Activated CD8-positive, alpha-beta memory T cell treated with anti-CD3 and anti-CD28 coated beads for 24 hours (primary cell): ENCODE data around the gene CELF2.

Experiments
- DNase-seq: peaks from one replicate; pipeline ENCODE4 v3.0.0-alpha.2; 2020

The CELF2 gene

GRCh38 chr10:11004144-11005077, 13.3 kb upstream of the CELF2 start:
- no peak for DNase-seq

DNA sequence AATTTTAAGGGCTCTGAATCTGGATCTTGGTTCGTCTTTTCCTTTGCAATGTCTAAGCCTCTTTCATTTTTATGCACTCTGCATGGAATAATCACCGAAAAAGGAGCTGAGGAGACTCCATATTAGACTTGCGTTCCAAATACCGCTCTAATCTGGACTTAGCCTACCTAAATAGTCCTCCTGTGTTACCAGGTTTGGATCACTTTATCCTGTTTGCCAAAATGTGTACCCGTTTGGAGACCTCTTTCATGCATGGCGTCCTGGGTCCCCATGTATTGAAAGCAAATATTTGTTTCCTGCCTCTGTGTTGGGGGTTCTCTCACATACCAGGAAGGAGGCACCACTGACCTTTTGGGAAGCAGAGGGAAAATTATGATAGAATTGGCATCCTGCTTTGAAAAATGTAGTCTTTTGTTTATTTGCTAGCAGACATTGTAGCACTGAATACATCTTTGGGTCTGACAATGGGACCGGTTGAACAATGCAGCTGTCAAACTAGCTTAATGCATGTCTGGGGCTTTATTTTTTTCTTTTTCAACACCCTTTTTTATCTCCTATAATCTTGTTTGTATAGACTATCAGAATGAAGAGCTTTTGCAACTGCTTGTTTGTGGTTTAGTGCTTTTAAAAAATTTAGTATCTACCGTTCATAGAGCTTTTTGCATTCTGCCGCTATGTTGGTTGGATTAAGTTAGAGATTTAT, 11.8 kb upstream of the CELF2 start:
- DNase-seq, result no peak

- no peak for DNase-seq
Observed at GRCh38 chr10:11006428-11006825, 11.2 kb upstream of the CELF2 start.

GRCh38 chr10:11007476-11008020, 10.1 kb upstream of the CELF2 start:
- no peak for DNase-seq

GRCh38 chr10:11009471-11010308, 8.0 kb upstream of the CELF2 start:
- DNase-seq, result no peak

- DNase-seq, result no peak
Observed at GRCh38 chr10:11010582-11010981, 7.1 kb upstream of the CELF2 start.

GRCh38 chr10:11011436-11011835, 6.2 kb upstream of the CELF2 start:
- DNase-seq, result no peak

GRCh38 chr10:11011984-11012383, 5.7 kb upstream of the CELF2 start:
- no peak for DNase-seq

- DNase-seq, result no peak
Observed at GRCh38 chr10:11012421-11013295, 5.0 kb upstream of the CELF2 start.

- no peak for DNase-seq
Observed at GRCh38 chr10:11013836-11014235, 3.8 kb upstream of the CELF2 start.

- DNase-seq, result no peak
Observed at GRCh38 chr10:11014671-11015445, 2.8 kb upstream of the CELF2 start.

GRCh38 chr10:11015446-11015934, 2.2 kb upstream of the CELF2 start:
- no peak for DNase-seq

DNA sequence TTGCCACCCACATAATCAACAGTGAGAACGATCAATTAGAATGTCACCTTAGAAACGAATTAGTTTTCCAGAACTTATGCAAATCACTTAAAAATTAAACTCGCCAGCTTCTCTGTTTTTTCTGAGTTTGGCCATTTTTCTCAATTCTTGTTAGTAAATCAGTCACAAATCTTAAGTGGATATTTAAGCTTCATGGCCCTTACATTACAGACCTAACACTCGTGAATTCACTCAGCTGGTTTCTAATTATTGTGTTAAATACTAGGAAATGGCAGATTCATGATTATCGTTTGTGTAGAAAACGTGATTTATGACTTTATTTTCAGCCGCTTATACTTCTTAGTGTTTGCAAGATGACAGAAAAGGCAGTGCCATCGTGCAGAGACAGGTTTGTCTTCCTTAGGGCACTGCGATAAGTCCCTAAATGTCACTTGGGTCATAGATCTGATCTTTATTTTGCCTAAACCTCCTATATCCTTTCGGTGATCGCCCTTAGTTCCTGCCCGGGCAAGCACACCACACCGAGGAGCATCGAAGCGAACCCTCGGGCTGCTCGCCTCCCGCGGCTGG, 587 bp upstream of the CELF2 start:
- DNase-seq, result no peak

DNA sequence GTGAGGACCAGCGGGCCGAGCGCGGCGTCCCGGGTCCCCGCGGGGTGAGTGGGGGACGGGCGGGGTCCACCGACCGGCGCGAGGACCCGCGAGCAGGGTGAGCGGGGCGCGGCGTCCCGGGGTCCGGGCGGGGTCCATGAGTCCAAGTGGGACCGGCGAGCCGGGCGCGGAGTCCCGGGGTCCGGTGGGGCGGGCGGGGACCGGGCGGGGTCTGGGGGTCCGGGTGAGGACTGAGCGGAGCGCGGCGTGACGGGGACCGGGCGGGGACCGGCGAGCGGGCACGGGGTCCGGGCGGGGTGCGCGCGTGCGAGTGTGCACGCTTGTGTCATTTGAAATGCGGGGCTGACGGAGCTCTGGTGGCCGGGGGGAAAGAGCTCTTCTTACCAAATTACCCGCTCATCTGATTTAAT, 765 bp downstream of the CELF2 start:
- peak; percentile 58 for DNase-seq

DNA sequence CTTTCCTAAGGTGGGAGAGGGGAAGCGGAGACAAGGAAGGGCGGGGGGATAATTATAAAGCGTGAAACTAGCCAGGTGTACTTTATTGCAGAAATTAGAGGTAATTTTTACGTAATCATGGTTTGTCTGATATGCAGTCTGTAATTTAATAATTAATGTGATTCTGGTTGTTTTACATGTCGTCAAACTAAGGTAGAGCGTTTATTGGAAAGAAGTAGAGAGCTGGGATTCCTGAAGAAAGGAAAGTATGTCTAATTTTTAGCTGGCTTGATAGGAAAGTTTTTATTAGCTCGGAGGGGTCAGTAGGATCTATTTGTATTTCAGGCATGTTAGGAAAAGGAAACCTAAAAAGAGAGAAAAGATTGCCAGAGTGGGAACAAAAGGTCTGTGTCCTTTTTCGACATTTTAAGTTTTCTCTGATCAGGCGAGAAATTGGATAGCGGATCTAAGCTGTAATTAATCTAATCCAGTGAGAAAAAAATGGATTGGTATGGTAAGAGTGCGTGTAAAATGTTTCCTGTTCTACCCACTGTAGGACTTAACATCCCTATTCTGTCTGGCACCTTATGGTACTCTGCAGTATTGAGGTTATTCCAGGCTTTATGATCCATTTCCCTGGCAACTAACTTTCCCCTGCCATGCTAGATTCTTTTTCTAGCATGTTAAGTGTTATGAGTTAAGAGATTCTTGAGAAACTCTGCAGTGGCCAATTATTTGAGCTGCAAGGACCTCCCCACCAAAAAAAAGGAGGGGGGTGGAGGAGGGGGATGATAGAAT, 1.4 kb downstream of the CELF2 start:
- no peak for DNase-seq

DNA sequence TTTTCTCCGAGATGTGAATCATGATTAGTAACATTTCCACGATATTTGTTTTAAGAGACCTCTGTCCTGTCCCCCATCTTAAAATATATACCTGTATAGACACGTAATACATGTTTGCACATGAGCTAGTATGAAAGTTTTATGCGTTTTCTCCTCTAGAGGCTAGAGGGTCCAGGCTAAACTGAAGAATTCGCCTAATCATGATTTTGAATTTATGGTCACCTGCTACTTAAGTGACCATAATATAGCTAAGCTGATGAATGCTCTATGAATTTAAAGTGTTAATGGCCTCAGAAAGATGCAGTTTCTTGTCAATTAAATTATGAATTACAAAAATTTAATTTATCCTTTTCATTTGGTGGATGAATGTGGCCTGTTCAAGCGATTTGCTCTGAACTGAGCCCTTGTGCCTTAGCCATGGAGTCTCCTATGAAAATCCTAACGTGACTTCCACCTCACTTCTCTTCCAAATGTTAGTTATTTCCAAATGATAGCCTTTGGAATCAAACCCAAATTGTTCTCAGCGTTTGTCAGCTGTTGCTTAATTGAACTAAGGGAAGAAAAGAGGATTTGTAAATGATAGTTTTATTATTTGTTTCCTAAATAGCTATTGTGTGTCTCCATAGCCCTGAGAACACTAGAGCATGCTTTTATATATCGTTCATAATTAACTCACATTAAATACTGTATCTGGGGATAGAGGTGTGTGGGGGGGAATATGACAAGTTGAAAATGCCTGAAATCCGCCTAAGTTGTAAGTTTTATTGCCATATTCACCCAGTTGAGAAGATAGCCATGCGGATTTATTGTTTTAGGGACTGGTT, 2.3 kb downstream of the CELF2 start:
- no peak for DNase-seq

GRCh38 chr10:11020548-11020942, 2.9 kb downstream of the CELF2 start:
- no peak for DNase-seq

DNA sequence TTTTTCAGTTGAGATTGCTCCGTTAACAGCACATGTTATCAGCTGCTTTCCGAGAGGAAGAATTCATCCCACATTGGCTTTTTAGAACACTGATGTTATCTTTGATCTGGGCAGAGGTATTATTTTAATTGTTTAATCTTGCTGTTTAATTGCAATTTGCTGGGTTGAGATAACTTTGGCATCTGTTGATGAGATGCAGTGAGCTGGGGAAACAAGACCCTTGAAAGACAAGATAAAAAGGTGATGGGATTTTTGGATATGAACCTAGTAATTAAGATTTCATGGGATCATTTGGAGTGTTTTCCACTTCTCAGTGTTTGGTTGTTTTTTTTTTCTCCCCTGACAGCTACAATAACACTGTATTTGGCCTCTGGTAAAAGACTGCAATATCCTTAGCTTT, 4.5 kb downstream of the CELF2 start:
- DNase-seq, result no peak
